PC-9 (cell line): ENCODE measurements around the gene HSPA12B. TPM values are rescaled to one million over a fixed set of nuclear protein-coding genes. Genes with fewer than 3 reads are reported as not detected.
"Not testable (repeated sequence)": the region's sequence is repeated elsewhere in the genome, so short reads cannot be mapped to it uniquely, and the experiment has no call there.

Experiments used
- BruUV-seq: library from RNA; stranded (reverse); fragments of 400-500 nt; replicated peaks from 2 replicates; lab custom pipeline; 2021; lab: Mats Ljungman, UMichigan
- CTCF ChIA-PET: fragments of 300-600 bp; sonication (Branson Sonifier 250); formaldehyde crosslinking; loops from one replicate; lab custom pipeline; 2022; ENCODE audit warnings: antibody characterized with exemption; lab: Charles Lee
- POLR2A ChIA-PET: fragments of 300-600 bp; sonication (Branson Sonifier 250); formaldehyde crosslinking; loops from one replicate; lab custom pipeline; 2022; ENCODE audit warnings: antibody characterized with exemption; ENCODE audit not compliant: unreplicated experiment; lab: Charles Lee
- DNase-seq, 2 experiments: peaks; one replicate each; pipeline versions ENCODE4 v3.0.0 to v3.0.0-alpha.2; 2015 to 2022; ENCODE audit warnings: mixed read lengths in 1 of 2
- H2AFZ ChIP-seq: fragments of 200-600 bp; sonication (generic); 2 replicates; pipeline ENCODE4 v1.8.1; 2017; ENCODE audit warnings: antibody characterized with exemption
- H3F3A ChIP-seq: fragments of 200-600 bp; sonication (generic); 2 replicates; pipeline ENCODE4 v1.8.1; 2017; ENCODE audit warnings: antibody characterized with exemption, mild to moderate bottlenecking, low read depth; ENCODE audit not compliant: insufficient read depth
- H3K27ac ChIP-seq: fragments of 200-600 bp; sonication (generic); 2 replicates; pipeline ENCODE4 v1.6.1; 2016; ENCODE audit warnings: mixed run types
- H3K27me3 ChIP-seq: fragments of 200-600 bp; sonication (generic); 2 replicates; pipeline ENCODE4 v1.6.1; 2016; ENCODE audit warnings: low read depth, mixed run types; ENCODE audit not compliant: insufficient read depth
- H3K36me3 ChIP-seq: fragments of 200-600 bp; sonication (generic); 2 replicates; pipeline ENCODE4 v1.6.1; 2016; ENCODE audit warnings: low read depth, mixed run types
- H3K4me1 ChIP-seq: fragments of 200-600 bp; sonication (generic); replicated peaks from 2 replicates; pipeline ENCODE4 v1.6.1; 2016; ENCODE audit warnings: mixed run types; ENCODE audit not compliant: insufficient read depth
- H3K4me2 ChIP-seq: fragments of 200-600 bp; sonication (generic); 2 replicates; pipeline ENCODE4 v1.6.1; 2017; ENCODE audit warnings: mixed run types
- H3K4me3 ChIP-seq: fragments of 200-600 bp; sonication (generic); 2 replicates; pipeline ENCODE4 v1.6.1; 2016; ENCODE audit warnings: mixed run types
- H3K79me2 ChIP-seq: fragments of 200-600 bp; sonication (generic); 2 replicates; pipeline ENCODE4 v1.6.1; 2017; ENCODE audit warnings: low read depth, mixed run types
- H3K9me2 ChIP-seq: fragments of 200-600 bp; sonication (generic); 2 replicates; pipeline ENCODE4 v1.8.1; 2017; ENCODE audit warnings: mild to moderate bottlenecking; ENCODE audit not compliant: insufficient read depth
- H3K9me3 ChIP-seq: fragments of 200-600 bp; sonication (generic); 2 replicates; pipeline ENCODE4 v1.8.1; 2016; ENCODE audit warnings: low read depth; ENCODE audit not compliant: insufficient read depth
- H4K20me1 ChIP-seq: fragments of 200-600 bp; sonication (generic); 2 replicates; pipeline ENCODE4 v1.8.1; 2017; ENCODE audit not compliant: insufficient read depth
- EZH2 ChIP-seq: fragments of 200-600 bp; sonication (generic); IDR thresholded peaks from 2 replicates; pipeline ENCODE4 v1.8.0; 2017; ENCODE audit warnings: antibody characterized with exemption, low read depth
- intact Hi-C: fragments of 100-400 bp; cut with micrococcal nuclease; formaldehyde crosslinking; loops from one replicate; pipeline ENCODE4 v1.10.0; 2022; ENCODE audit not compliant: unreplicated experiment
- total RNA-seq: library from RNA; stranded (reverse); gene quantifications from 2 replicates; pipeline ENCODE4 v1.2.3, GENCODE V29; 2021
- TF ChIP-seq, protein P1 (sequence below): fragments of 200-600 bp; sonication (generic); conservative IDR thresholded peaks from 2 replicates; pipeline ENCODE4 v1.6.1; 2017; ENCODE audit warnings: mixed run types, antibody characterized with exemption, mild to moderate bottlenecking, moderate library complexity

Gene HSPA12B
- total RNA-seq, 1 experiment from 2014 or later = not detected

DNA sequence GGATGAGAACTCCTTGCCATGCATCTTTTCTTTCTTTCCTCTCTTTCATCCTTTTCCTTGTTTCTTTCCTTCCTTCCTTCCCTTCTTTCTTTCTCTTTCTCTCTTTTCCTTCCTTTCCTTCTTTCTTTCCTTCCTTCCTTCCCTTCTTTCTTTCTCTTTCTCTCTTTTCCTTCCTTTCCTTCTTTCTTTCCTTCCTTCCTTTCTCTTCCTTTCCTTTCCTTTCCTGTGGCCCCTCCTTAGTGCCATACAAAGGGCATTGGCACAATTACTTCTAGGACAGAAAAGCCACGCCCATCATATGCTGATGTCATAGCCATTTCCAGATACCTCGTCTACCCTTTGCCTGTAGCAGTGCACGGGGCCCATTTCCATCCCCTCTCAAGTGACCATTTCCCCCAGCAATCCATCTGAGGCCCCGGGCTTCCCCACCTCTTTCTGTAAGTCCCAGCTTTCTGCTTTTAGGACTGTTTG lies 56.2 kb downstream of the HSPA12B start:
- H4K20me1 ChIP-seq = peaks cover 17% of the 10 kb centered on the region
- no peak for DNase-seq
- POLR2A ChIA-PET = no interaction called here
- H3K4me2 ChIP-seq = no peak overlapping the region
- no TSS peak for BruUV-seq
- TF ChIP-seq, protein P1, sequence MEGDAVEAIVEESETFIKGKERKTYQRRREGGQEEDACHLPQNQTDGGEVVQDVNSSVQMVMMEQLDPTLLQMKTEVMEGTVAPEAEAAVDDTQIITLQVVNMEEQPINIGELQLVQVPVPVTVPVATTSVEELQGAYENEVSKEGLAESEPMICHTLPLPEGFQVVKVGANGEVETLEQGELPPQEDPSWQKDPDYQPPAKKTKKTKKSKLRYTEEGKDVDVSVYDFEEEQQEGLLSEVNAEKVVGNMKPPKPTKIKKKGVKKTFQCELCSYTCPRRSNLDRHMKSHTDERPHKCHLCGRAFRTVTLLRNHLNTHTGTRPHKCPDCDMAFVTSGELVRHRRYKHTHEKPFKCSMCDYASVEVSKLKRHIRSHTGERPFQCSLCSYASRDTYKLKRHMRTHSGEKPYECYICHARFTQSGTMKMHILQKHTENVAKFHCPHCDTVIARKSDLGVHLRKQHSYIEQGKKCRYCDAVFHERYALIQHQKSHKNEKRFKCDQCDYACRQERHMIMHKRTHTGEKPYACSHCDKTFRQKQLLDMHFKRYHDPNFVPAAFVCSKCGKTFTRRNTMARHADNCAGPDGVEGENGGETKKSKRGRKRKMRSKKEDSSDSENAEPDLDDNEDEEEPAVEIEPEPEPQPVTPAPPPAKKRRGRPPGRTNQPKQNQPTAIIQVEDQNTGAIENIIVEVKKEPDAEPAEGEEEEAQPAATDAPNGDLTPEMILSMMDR = no peak
- TF ChIP-seq EZH2 = no peak
- peaks cover 24% of the 10 kb centered on the region for H3K4me1 ChIP-seq
- H3K9me2 ChIP-seq = no peaks in the 10 kb centered on the region
- intact Hi-C loops = loop anchor here (10.0 kb wide), 2 partner anchors 226 to 316 kb away; partner anchors contain the start of gene RNF24
- H3K27me3 ChIP-seq = no peaks in the 10 kb centered on the region
- H3K9me3 ChIP-seq = no peaks in the 10 kb centered on the region
- peaks cover 28% of the 10 kb centered on the region for H3K79me2 ChIP-seq
- no peak overlapping the region for H3K4me3 ChIP-seq
- no peaks in the 10 kb centered on the region for H3K36me3 ChIP-seq
- CTCF ChIA-PET = interaction anchor here (0.7 kb wide), 1 partner anchor 196 kb away, joined by 3 read pairs; no protein-coding TSS in a partner anchor
- H3K27ac ChIP-seq = no peak overlapping the region
- peaks cover 8% of the 10 kb centered on the region for H3F3A ChIP-seq
- no peak overlapping the region for H2AFZ ChIP-seq

DNA sequence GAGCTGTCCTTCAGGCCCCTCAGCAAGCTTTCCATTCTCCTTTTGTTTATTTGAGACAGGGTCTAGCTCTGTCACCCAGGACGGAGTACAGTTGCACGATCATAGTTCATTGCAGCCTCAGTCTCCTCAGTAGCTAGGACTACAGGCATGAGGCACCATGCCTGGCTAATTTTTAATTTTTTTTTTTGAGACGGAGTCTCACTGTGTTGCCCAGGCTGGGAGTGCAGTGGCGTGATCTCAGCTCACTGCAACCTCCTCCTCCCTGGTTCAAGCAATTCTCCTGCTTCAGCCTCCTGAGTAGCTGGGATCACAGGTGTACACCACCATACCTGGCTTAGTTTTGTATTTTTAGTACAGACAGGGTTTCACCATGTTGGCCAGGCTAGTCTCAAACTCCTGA lies 56.7 kb downstream of the HSPA12B start:
- intact Hi-C loops = loop anchor here (10.0 kb wide), 2 partner anchors 226 to 316 kb away; partner anchors contain the start of gene RNF24
- not testable (repeated sequence) for DNase-seq, BruUV-seq

DNA sequence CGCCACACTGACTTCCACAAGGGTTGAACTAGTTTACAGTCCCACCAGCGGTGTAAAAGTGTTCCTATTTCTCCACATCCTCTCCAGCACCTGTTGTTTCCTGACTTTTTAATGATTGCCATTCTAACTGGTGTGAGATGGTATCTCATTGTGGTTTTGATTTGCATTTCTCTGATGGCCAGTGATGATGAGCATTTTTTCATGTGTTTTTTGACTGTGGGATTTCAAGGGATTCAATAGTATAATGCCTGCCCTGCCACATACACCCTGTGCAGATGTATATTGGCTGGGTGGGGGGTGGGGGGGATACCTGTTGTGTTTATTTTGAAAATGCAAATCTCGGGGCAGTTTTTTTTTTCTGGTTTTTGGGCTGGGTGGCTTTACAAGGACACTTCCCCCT lies 61.7 kb downstream of the HSPA12B start:
- CTCF ChIA-PET, H3K27ac ChIP-seq, H4K20me1 ChIP-seq, POLR2A ChIA-PET, DNase-seq, H3K4me2 ChIP-seq, intact Hi-C loops, H3K9me3 ChIP-seq, H3K9me2 ChIP-seq, BruUV-seq, H2AFZ ChIP-seq, H3K4me3 ChIP-seq, H3K27me3 ChIP-seq, H3K36me3 ChIP-seq, H3F3A ChIP-seq: not testable (repeated sequence)
- Histone ChIP-seq H3K79me2 (peaks cover 17% of the 10 kb centered on the region), H3K4me1 (peaks cover 15% of the 10 kb centered on the region)

More for the DNA sequence above, 56.7 kb downstream of the HSPA12B start:
- H3F3A ChIP-seq, H3K36me3 ChIP-seq, H3K27me3 ChIP-seq, H3K27ac ChIP-seq, H3K4me3 ChIP-seq, CTCF ChIA-PET, H3K9me3 ChIP-seq, H3K4me2 ChIP-seq, H2AFZ ChIP-seq, H3K9me2 ChIP-seq: not testable (repeated sequence)
- Histone ChIP-seq H3K79me2 (peaks cover 23% of the 10 kb centered on the region), H3K4me1 (peaks cover 21% of the 10 kb centered on the region), H4K20me1 (peaks cover 14% of the 10 kb centered on the region)
- POLR2A ChIA-PET = interaction anchor here (0.6 kb wide), 1 partner anchor 79 kb away, joined by 3 read pairs; no protein-coding TSS in a partner anchor

DNA sequence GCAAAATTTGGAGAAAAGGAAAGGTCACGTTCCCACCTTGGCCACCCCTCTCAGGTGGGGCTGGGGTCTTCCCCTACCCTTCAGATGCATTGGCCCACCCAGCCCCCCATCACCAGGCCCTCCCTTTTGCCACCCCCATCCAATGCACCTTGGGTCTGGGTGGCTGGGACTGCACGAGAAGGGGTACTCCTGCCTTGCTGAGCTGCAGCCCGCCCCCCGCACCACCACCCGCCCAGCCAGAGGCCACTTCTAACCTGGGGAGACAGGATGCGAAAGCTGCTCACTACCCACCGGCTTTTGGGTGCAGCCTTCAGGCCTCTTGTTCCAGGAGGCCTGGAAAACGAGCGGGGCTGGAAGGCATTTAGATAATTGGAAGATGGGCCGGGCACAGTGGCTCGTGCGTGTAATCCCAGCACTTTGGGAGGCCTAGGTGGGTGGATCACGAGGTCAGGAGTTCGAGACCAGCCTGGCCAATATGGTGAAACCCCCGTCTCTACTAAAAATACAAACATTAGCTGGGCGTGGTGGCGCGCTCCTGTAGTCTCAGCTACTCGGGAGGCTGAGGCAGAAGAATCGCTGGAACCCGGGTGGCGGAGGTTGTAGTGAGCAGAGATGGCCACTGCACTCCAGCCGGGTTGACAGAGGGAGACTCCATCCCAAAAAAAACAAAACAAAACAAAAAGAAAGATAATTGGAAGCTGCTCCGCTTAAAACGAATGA lies 62.4 kb downstream of the HSPA12B start:
- H3K9me2 ChIP-seq = no peaks in the 10 kb centered on the region
- H3F3A ChIP-seq = no peaks in the 10 kb centered on the region
- DNase-seq = no peak
- peak overlapping the region; percentile 79; the same call in 1 of the 2 replicates for H3K4me2 ChIP-seq
- H3K27ac ChIP-seq = no peak overlapping the region
- peaks cover 15% of the 10 kb centered on the region for H3K4me1 ChIP-seq
- H3K36me3 ChIP-seq = no peaks in the 10 kb centered on the region
- H3K4me3 ChIP-seq = peak overlapping the region; percentile 95; the same call in 1 of the 2 replicates
- CTCF ChIA-PET = no interaction called here
- no peak for TF ChIP-seq EZH2
- TF ChIP-seq, protein P1 = no peak
- POLR2A ChIA-PET = interaction anchor here (0.6 kb wide), 1 partner anchor 8 kb away, joined by 5 read pairs; the partner anchor contains the start of gene CENPB
- BruUV-seq = no TSS peak
- intact Hi-C loops = no loop called here
- H4K20me1 ChIP-seq = no peaks in the 10 kb centered on the region
- H3K79me2 ChIP-seq = peaks cover 17% of the 10 kb centered on the region
- H3K9me3 ChIP-seq = no peaks in the 10 kb centered on the region
- peak overlapping the region; percentile 92; the same call in 1 of the 2 replicates for H2AFZ ChIP-seq
- H3K27me3 ChIP-seq = no peaks in the 10 kb centered on the region
